CD8-positive, alpha-beta memory T cell (primary cell): Measurements from ENCODE around the gene CST8. TPM values are rescaled to one million over a fixed set of nuclear protein-coding genes. Genes with fewer than 3 reads are reported as not detected.
A peak's percentile ranks its signal among the peaks of the same experiment; 100 is the strongest.

Experiments
- CTCF ChIA-PET: fragments of 350-600 bp; sonication (Branson Sonifier 250); formaldehyde crosslinking; loops from one replicate; lab custom pipeline; 2021; ENCODE audit warnings: antibody characterized with exemption; lab: Charles Lee
- POLR2A ChIA-PET: fragments of 350-600 bp; sonication (Branson Sonifier 250); formaldehyde crosslinking; loops from one replicate; lab custom pipeline; 2021; ENCODE audit warnings: antibody characterized with exemption; lab: Charles Lee
- DNase-seq, 5 donors: peaks; one replicate each; pipeline versions ENCODE4 v3.0.0 to v3.0.0-alpha.2; 2020 to 2022; ENCODE audit warnings: mixed read lengths in 1 of 5
- H3K27ac ChIP-seq: one replicate; pipeline ENCODE4 v1.7.0; 2013; ENCODE audit warnings: low read depth, mild to moderate bottlenecking, low read length, moderate library complexity
- H3K27me3 ChIP-seq: 2 replicates; pipeline ENCODE4 v1.7.0; 2013; ENCODE audit warnings: low read length, mild to moderate bottlenecking; ENCODE audit not compliant: insufficient read depth, poor library complexity, severe bottlenecking
- H3K36me3 ChIP-seq: 2 replicates; pipeline ENCODE4 v1.7.0; 2013; ENCODE audit warnings: mild to moderate bottlenecking, low read length, moderate library complexity; ENCODE audit not compliant: insufficient read depth
- H3K4me1 ChIP-seq: 2 replicates; pipeline ENCODE4 v1.7.0; 2013; ENCODE audit warnings: mild to moderate bottlenecking, low read length, moderate library complexity; ENCODE audit not compliant: insufficient read depth
- H3K4me3 ChIP-seq: 2 replicates; pipeline ENCODE4 v1.7.0; 2013; ENCODE audit warnings: mild to moderate bottlenecking, low read length
- H3K9me3 ChIP-seq: 2 replicates; pipeline ENCODE4 v1.7.0; 2013; ENCODE audit warnings: mild to moderate bottlenecking, low read length
- H3K27ac Mint-ChIP-seq, 8 donors: one replicate each; pipeline ENCODE4 v1.8.0; 2020 to 2021; ENCODE audit warnings: mixed read lengths in 8 of 8, mild to moderate bottlenecking in 6 of 8, inconsistent platforms in 3 of 8, moderate library complexity in 3 of 8
- H3K27me3 Mint-ChIP-seq, 2 donors: one replicate each; pipeline ENCODE4 v1.8.0; 2020 to 2021; ENCODE audit warnings: mixed read lengths in 2 of 2, mild to moderate bottlenecking in 1 of 2, moderate library complexity in 1 of 2
- H3K36me3 Mint-ChIP-seq, 3 donors: one replicate each; pipeline ENCODE4 v1.8.0; 2020 to 2021; ENCODE audit warnings: mixed read lengths in 3 of 3, inconsistent platforms in 1 of 3, mild to moderate bottlenecking in 1 of 3
- H3K4me1 Mint-ChIP-seq, 3 donors: one replicate each; pipeline ENCODE4 v1.8.0; 2020 to 2021; ENCODE audit warnings: mixed read lengths in 3 of 3, inconsistent platforms in 1 of 3, mild to moderate bottlenecking in 1 of 3
- H3K4me3 Mint-ChIP-seq, 7 donors: one replicate each; pipeline ENCODE4 v1.8.0; 2020 to 2021; ENCODE audit warnings: mixed read lengths in 7 of 7, mild to moderate bottlenecking in 6 of 7, moderate library complexity in 4 of 7, inconsistent platforms in 2 of 7
- H3K9me3 Mint-ChIP-seq, 5 donors: one replicate each; pipeline ENCODE4 v1.8.0; 2020 to 2022; ENCODE audit warnings: mixed read lengths in 5 of 5, mild to moderate bottlenecking in 3 of 5, moderate library complexity in 2 of 5, inconsistent platforms in 1 of 5
- polyA plus RNA-seq: library from polyadenylated mRNA; unstranded; fragments of 300-500 nt; fragmentation: Illumina TruSeq; gene quantifications from one replicate; pipeline ENCODE4 v1.2.3, GENCODE V29; 2021
- total RNA-seq, 2 experiments: library from RNA; stranded (reverse); gene quantifications; one replicate each; pipeline ENCODE4 v1.2.3, GENCODE V29; 2021

CST8 gene
- total and polyA plus RNA-seq, 3 experiments from 2014 or later = not detected

DNA sequence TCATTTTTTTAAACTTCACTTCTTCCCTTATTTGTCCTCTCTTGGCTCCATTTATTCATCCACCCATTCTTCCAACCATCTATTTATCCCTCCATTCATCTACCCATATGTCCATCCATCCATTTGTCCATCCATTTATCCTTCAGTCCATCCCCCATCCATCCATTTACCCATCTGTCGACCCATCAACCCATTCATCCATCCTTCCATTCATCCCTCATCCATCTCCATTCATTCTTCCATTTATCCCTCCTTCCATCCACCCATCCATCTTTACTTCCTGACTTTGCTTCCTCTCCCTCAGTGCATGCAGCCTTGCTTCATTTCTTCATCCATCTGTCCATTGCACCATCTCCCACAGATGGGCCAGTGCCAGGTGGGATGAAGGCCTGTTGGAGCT lies 40.0 kb upstream of the CST8 start:
- ChIA-PET POLR2A (no interaction called here), CTCF (interaction anchor here (1.3 kb wide), 1 partner anchor 8 kb away, joined by 5 read pairs; no protein-coding TSS in a partner anchor)
- Mint-ChIP-seq H3K27me3 (peaks cover 0 to 2% of the 10 kb centered on the region in 2 donors), H3K9me3 (no peaks in the 10 kb centered on the region), H3K36me3 (no peaks in the 10 kb centered on the region), H3K27ac (peak overlapping the region in 2 of 8 donors; percentile 5 to 14), H3K4me3 (no peak overlapping the region), H3K4me1 (peaks cover 15 to 18% (median 15%) of the 10 kb centered on the region in 3 donors)
- peaks cover 6% of the 10 kb centered on the region for H3K4me1 ChIP-seq
- H3K4me3 ChIP-seq = no peak overlapping the region
- no peaks in the 10 kb centered on the region for H3K36me3 ChIP-seq
- H3K27me3 ChIP-seq = no peaks in the 10 kb centered on the region
- H3K27ac ChIP-seq = no peak overlapping the region
- no peaks in the 10 kb centered on the region for H3K9me3 ChIP-seq
- no peak for DNase-seq

DNA sequence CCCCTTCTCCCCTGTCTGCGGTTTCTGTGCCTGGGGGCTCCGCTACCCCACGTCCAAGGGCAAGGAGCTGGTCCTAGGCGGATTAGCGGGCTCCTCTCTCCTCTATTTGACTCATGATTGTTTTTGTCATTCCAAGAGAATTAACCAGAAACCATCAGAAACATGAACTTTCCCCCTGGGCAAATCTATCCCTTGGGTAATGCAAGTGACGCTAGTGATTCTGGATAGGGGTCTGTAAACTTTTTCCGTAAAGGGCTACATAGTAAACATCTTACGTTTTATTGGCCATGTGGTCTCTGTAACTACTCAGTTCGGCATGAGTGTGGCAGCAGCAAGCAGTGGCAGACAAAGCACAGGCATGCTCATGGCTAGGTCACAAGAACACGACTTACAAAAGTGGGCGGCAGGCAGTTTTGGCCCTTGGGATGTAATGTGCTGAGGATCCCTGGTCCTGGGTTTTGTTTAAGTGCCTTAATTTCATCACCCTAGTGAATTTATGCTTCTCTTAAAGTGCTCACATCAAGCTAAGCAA lies 38.9 kb upstream of the CST8 start:
- ChIA-PET POLR2A (no interaction called here), CTCF (interaction anchor here (1.3 to 1.4 kb wide), 2 partner anchors 10 kb away, joined by 4 to 5 read pairs; no protein-coding TSS in a partner anchor)
- no peak overlapping the region for H3K4me3 Mint-ChIP-seq
- Histone ChIP-seq H3K4me3 (no peak overlapping the region), H3K27me3 (no peaks in the 10 kb centered on the region), H3K9me3 (no peaks in the 10 kb centered on the region), H3K4me1 (peaks cover 17% of the 10 kb centered on the region), H3K27ac (no peak overlapping the region), H3K36me3 (no peaks in the 10 kb centered on the region)
- H3K9me3 Mint-ChIP-seq = no peaks in the 10 kb centered on the region
- no peak overlapping the region for H3K27ac Mint-ChIP-seq
- no peak for DNase-seq
- H3K36me3 Mint-ChIP-seq = no peaks in the 10 kb centered on the region
- peaks cover 26 to 30% (median 26%) of the 10 kb centered on the region in 3 donors for H3K4me1 Mint-ChIP-seq
- peaks cover 0 to 2% of the 10 kb centered on the region in 2 donors for H3K27me3 Mint-ChIP-seq

DNA sequence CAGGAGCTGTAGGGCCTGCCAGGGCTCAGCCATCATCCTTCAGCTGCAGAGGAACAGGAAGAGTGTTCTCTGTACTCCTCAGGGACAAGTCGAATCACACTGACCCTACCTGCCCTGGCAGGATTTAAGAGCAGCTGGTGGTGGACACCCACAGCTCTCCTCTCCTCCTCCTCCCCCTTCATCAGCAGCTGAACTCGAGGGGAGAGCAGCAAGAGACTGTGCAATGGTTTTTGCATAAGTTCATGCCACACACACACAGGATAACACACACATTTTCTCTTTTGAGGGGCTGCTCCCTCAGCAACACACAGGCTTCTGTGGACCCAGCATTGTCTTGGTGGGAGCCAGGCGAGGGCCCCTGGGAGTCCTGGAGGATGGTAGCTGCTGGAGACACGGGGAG lies 38.1 kb upstream of the CST8 start, which contains the start of gene CST11:
Gene CST11 (minus strand): TSS at position 101 of the 400 bp plus-strand sequence. CDS start 65 bp downstream, at position 36.
- H3K4me3 Mint-ChIP-seq = no peak within 1 kb of the TSS

DNA sequence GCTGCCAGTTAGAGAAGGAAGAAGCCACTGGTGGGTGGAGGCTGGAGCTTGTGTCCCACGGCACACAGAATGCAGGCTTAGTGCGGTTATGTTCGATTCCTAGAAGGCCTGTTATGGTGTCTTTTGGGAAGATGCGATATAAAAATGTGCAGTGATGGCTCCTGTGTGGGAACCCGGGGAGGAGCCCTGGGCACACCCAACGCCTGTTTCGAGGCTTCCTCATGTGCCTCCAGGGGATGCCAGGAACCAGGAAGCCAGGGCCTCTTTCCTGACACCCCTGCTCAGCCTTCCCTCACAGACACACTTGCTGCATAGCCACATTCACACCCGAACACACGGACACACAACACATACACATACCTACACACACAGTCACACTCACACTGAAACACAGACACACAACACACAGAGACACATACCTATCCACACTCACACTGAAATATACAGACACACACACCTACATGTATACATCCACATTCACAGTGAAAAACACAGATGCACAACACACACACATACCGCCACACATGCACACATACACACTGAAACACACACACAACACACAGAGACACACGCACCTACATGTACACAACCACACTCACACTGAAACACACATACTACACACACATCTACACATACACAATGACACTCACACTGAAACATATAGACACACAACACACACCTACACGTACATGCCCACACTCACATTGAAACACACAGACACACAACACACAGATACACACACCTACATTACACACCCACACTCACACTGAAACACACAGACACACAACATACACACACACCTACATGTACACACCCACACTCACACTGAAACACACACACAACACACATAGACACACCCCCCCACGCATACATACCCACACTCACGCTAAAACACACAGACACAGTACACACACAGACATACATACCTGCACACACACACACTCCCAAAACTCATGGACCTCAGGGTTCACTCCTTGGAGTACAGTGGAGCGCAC lies 37.1 kb upstream of the CST8 start:
- Histone ChIP-seq H3K27ac (no peak overlapping the region), H3K9me3 (no peaks in the 10 kb centered on the region), H3K36me3 (no peaks in the 10 kb centered on the region), H3K4me1 (peaks cover 19% of the 10 kb centered on the region), H3K27me3 (no peaks in the 10 kb centered on the region), H3K4me3 (no peak overlapping the region)
- no peak overlapping the region for H3K27ac Mint-ChIP-seq
- H3K4me1 Mint-ChIP-seq = peaks cover 29 to 38% (median 33%) of the 10 kb centered on the region in 3 donors
- ChIA-PET POLR2A (no interaction called here), CTCF (interaction anchor here (1.4 to 2.2 kb wide), 2 partner anchors 11 to 12 kb away, joined by 4 read pairs; no protein-coding TSS in a partner anchor)
- H3K4me3 Mint-ChIP-seq = no peak overlapping the region
- no peaks in the 10 kb centered on the region for H3K9me3 Mint-ChIP-seq
- no peaks in the 10 kb centered on the region for H3K36me3 Mint-ChIP-seq
- peaks cover 0 to 2% of the 10 kb centered on the region in 2 donors for H3K27me3 Mint-ChIP-seq
- no peak for DNase-seq

More for the DNA sequence above, 38.1 kb upstream of the CST8 start, which contains the start of gene CST11:
- Histone ChIP-seq H3K4me3 (no peak within 1 kb of the TSS), H3K4me1 (peaks cover 19% of the 10 kb centered on the region), H3K27me3 (no peaks in the 10 kb centered on the region), H3K36me3 (no peaks in the 10 kb centered on the region), H3K9me3 (no peaks in the 10 kb centered on the region), H3K27ac (no peak within 1 kb of the TSS)
- Mint-ChIP-seq H3K36me3 (no peaks in the 10 kb centered on the region), H3K9me3 (no peaks in the 10 kb centered on the region), H3K27me3 (peaks cover 0 to 2% of the 10 kb centered on the region in 2 donors), H3K4me1 (peaks cover 29 to 36% (median 31%) of the 10 kb centered on the region in 3 donors), H3K27ac (peak within 1 kb of the TSS in 1 of 8 donors; percentile 77)
- DNase-seq = no peak
- ChIA-PET CTCF (interaction anchor here (1.4 kb wide), 1 partner anchor 10 kb away, joined by 4 read pairs; no protein-coding TSS in a partner anchor), POLR2A (no interaction called here)

DNA sequence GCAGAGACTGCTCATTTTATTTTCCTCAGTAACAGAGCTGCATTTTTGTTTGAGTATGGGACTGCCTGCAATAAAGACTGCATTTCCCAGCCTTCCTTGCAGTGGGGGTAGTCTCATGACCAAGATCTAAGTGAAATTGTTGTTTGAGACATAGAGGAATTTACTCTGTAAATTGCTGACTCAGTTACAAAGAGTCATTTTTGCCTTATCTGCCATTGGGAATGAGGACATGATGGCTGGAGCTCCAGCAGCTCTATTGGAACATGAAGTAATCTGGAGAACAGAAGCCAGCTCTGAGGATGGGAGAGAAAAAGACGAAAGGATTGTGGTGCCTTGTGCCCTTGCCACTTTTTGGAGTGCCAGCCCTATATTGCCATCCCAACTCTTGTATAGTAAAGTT lies 36.1 kb upstream of the CST8 start:
- no peak overlapping the region for H3K4me3 ChIP-seq
- H3K36me3 Mint-ChIP-seq = no peaks in the 10 kb centered on the region
- H3K27ac Mint-ChIP-seq = no peak overlapping the region
- H3K27me3 Mint-ChIP-seq = peaks cover 0 to 3% of the 10 kb centered on the region in 2 donors
- no peak for DNase-seq
- peaks cover 19% of the 10 kb centered on the region for H3K4me1 ChIP-seq
- H3K4me3 Mint-ChIP-seq = no peak overlapping the region
- ChIA-PET POLR2A (no interaction called here), CTCF (interaction anchor here (2.2 kb wide), 1 partner anchor 13 kb away, joined by 4 read pairs; no protein-coding TSS in a partner anchor)
- no peaks in the 10 kb centered on the region for H3K27me3 ChIP-seq
- peaks cover 23 to 31% (median 26%) of the 10 kb centered on the region in 3 donors for H3K4me1 Mint-ChIP-seq
- no peaks in the 10 kb centered on the region for H3K36me3 ChIP-seq
- H3K9me3 Mint-ChIP-seq = no peaks in the 10 kb centered on the region
- no peaks in the 10 kb centered on the region for H3K9me3 ChIP-seq
- H3K27ac ChIP-seq = no peak overlapping the region

DNA sequence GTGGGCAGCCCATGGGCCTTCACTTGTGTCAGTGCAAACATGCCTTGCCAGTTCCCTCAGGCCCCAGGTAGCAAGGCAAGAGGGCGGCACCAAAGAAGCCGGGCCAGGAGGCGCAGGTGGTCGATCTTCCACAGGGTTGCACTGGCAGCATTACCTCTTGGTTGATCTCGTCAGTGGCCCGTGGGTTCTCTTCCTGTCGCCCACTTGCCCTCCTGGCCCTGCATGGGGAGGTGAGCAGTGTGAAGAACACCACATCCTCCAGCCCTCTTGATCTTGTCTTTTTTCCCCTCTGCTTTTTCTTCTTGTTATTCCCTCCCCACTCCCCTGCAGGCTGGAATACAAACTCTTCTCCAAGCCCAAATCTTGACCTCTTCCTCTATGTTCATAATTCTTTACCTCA lies 35.3 kb upstream of the CST8 start:
- POLR2A ChIA-PET = no interaction called here
- peaks cover 21 to 28% (median 25%) of the 10 kb centered on the region in 3 donors for H3K4me1 Mint-ChIP-seq
- no peak overlapping the region for H3K4me3 ChIP-seq
- CTCF ChIA-PET = interaction anchor here (2.2 kb wide), 1 partner anchor 14 kb away, joined by 4 read pairs; no protein-coding TSS in a partner anchor
- H3K4me1 ChIP-seq = peaks cover 19% of the 10 kb centered on the region
- peak overlapping the region in 7 of 8 donors; percentile 71 to 97 (median 87) for H3K27ac Mint-ChIP-seq
- H3K27me3 Mint-ChIP-seq = peaks cover 0 to 3% of the 10 kb centered on the region in 2 donors
- no peaks in the 10 kb centered on the region for H3K9me3 Mint-ChIP-seq
- peak overlapping the region in 6 of 7 donors; percentile 53 to 87 (median 64) for H3K4me3 Mint-ChIP-seq
- no peak for DNase-seq
- H3K36me3 Mint-ChIP-seq = no peaks in the 10 kb centered on the region
- H3K9me3 ChIP-seq = no peaks in the 10 kb centered on the region
- no peaks in the 10 kb centered on the region for H3K36me3 ChIP-seq
- peak overlapping the region; percentile 85 for H3K27ac ChIP-seq
- H3K27me3 ChIP-seq = no peaks in the 10 kb centered on the region

DNA sequence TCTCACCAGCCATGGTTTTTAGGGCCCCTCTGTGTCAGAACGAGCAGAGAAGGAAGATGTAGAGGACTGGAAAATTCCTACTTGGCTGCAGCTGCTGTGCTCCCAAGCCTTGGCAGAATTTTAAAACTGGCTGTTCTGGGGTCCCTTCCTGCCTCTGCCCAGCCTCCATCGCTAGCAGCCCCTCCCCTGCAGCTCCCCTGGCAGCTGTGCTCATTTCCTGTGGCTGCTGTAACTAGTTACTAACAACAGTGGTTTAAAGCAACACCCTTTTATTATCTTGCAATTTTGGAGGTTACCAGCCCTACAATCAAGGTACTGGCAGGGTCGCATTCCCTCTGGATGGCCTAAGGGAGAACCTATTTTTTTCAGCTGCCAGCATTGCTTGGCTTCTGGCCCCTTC lies 34.5 kb upstream of the CST8 start:
- H3K4me3 ChIP-seq = no peak overlapping the region
- CTCF ChIA-PET = interaction anchor here (2.2 kb wide), 1 partner anchor 15 kb away, joined by 4 read pairs; no protein-coding TSS in a partner anchor
- H3K4me1 ChIP-seq = peaks cover 19% of the 10 kb centered on the region
- Mint-ChIP-seq H3K27me3 (peaks cover 0 to 4% of the 10 kb centered on the region in 2 donors), H3K27ac (peak overlapping the region; percentile 67 to 97 (median 87)), H3K36me3 (no peaks in the 10 kb centered on the region), H3K9me3 (no peaks in the 10 kb centered on the region), H3K4me1 (peaks cover 21 to 28% (median 25%) of the 10 kb centered on the region in 3 donors), H3K4me3 (peak overlapping the region in 6 of 7 donors; percentile 61 to 87 (median 64))
- POLR2A ChIA-PET = no interaction called here
- no peaks in the 10 kb centered on the region for H3K36me3 ChIP-seq
- no peaks in the 10 kb centered on the region for H3K27me3 ChIP-seq
- no peaks in the 10 kb centered on the region for H3K9me3 ChIP-seq
- H3K27ac ChIP-seq = peak overlapping the region; percentile 85
- peak in 4 of 5 donors; percentile 10 to 58 (median 28) for DNase-seq
